ENCODE data around the gene GH2.
"Not testable (repeated sequence)": the region's sequence is repeated elsewhere in the genome, so short reads cannot be mapped to it uniquely, and the experiment has no call there.

DNA sequence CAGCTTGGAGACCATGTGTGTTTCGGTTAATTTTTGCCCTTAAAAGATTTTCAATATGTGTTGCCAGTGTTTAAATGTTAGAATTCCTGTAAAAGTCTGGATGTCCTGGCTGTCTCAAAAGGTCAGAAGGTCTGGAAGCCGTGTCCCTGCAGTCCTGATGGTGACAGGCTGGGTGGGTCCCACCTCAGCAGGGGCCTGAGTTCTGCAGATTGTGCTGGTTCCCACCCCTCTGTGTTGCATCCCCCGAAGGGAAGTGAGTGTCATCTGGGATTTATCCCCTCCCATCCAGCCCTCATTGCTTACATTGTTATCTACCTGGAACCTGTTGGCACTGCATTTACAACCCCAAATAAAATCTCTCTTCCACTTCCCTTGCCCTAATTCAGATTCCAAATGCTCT lies 12.3 kb upstream of the GH2 start:
- TF ChIP-seq ZNF549 (tag by site-specific recombination; IDR thresholded peaks at IDR 0.05); ZNF488 (tag by site-specific recombination; IDR thresholded peaks at IDR 0.05); ZNF398 (tag by site-specific recombination; IDR thresholded peaks at IDR 0.05); SP2 (tag by site-specific recombination; IDR thresholded peaks at IDR 0.05); ZNF214 (tag by site-specific recombination; IDR thresholded peaks at IDR 0.05; ENCODE audit: borderline replicate concordance); ZNF24 (tag by site-specific recombination; IDR thresholded peaks at IDR 0.05); ZNF26 (tag by site-specific recombination; IDR thresholded peaks at IDR 0.05); ZSCAN30 (tag by site-specific recombination; IDR thresholded peaks at IDR 0.05); TCF7L2 (IDR thresholded peaks at IDR 0.05; ENCODE audit: borderline replicate concordance, low read depth, low read length); KLF10 (tag by site-specific recombination; IDR thresholded peaks at IDR 0.05); PBX3 (CRISPR knock-in tag; IDR thresholded peaks at IDR 0.05): not testable (repeated sequence)
- TF ChIP-seq, protein P1, sequence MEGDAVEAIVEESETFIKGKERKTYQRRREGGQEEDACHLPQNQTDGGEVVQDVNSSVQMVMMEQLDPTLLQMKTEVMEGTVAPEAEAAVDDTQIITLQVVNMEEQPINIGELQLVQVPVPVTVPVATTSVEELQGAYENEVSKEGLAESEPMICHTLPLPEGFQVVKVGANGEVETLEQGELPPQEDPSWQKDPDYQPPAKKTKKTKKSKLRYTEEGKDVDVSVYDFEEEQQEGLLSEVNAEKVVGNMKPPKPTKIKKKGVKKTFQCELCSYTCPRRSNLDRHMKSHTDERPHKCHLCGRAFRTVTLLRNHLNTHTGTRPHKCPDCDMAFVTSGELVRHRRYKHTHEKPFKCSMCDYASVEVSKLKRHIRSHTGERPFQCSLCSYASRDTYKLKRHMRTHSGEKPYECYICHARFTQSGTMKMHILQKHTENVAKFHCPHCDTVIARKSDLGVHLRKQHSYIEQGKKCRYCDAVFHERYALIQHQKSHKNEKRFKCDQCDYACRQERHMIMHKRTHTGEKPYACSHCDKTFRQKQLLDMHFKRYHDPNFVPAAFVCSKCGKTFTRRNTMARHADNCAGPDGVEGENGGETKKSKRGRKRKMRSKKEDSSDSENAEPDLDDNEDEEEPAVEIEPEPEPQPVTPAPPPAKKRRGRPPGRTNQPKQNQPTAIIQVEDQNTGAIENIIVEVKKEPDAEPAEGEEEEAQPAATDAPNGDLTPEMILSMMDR (tag by site-specific recombination; IDR thresholded peaks at IDR 0.05): not testable (repeated sequence)
- TF ChIP-seq, protein P2, sequence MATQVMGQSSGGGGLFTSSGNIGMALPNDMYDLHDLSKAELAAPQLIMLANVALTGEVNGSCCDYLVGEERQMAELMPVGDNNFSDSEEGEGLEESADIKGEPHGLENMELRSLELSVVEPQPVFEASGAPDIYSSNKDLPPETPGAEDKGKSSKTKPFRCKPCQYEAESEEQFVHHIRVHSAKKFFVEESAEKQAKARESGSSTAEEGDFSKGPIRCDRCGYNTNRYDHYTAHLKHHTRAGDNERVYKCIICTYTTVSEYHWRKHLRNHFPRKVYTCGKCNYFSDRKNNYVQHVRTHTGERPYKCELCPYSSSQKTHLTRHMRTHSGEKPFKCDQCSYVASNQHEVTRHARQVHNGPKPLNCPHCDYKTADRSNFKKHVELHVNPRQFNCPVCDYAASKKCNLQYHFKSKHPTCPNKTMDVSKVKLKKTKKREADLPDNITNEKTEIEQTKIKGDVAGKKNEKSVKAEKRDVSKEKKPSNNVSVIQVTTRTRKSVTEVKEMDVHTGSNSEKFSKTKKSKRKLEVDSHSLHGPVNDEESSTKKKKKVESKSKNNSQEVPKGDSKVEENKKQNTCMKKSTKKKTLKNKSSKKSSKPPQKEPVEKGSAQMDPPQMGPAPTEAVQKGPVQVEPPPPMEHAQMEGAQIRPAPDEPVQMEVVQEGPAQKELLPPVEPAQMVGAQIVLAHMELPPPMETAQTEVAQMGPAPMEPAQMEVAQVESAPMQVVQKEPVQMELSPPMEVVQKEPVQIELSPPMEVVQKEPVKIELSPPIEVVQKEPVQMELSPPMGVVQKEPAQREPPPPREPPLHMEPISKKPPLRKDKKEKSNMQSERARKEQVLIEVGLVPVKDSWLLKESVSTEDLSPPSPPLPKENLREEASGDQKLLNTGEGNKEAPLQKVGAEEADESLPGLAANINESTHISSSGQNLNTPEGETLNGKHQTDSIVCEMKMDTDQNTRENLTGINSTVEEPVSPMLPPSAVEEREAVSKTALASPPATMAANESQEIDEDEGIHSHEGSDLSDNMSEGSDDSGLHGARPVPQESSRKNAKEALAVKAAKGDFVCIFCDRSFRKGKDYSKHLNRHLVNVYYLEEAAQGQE (tag by site-specific recombination; IDR thresholded peaks at IDR 0.05): not testable (repeated sequence)
